Activated T-cell treated with anti-CD3 and anti-CD28 coated beads, Interleukin-2, amount 50 U/mL, for 72 hours (primary cell): Measurements from ENCODE around the gene EPHB2. TPM values are rescaled to one million over a fixed set of nuclear protein-coding genes. Genes with fewer than 3 reads are reported as not detected.
"Not testable (repeated sequence)": the region's sequence is repeated elsewhere in the genome, so short reads cannot be mapped to it uniquely, and the experiment has no call there.

Experiments
- ATAC-seq, 2 donors: fragments of 150-1000 bp; cut with Tn5 transposase; replicated peaks in 1 of 2; 2 replicates each; pipeline ENCODE4 v1.10.0; 2021; ENCODE audit warnings: moderate library complexity in 2 of 2, mild to moderate bottlenecking in 1 of 2
- DNase-seq, 2 donors: peaks; one replicate each; pipeline ENCODE4 v3.0.0; 2021 to 2022; ENCODE audit warnings: mixed read lengths in 1 of 2
- H3K27ac Mint-ChIP-seq: one replicate; pipeline ENCODE4 v1.8.0; 2022; ENCODE audit warnings: mild to moderate bottlenecking, moderate library complexity, mixed read lengths
- H3K27me3 Mint-ChIP-seq: one replicate; pipeline ENCODE4 v1.8.0; 2022; ENCODE audit warnings: low read depth, mixed read lengths
- H3K36me3 Mint-ChIP-seq, 2 donors: one replicate each; pipeline ENCODE4 v1.8.0; 2022; ENCODE audit warnings: mixed read lengths in 2 of 2, mild to moderate bottlenecking in 1 of 2; ENCODE audit not compliant: insufficient read depth in 2 of 2
- H3K4me1 Mint-ChIP-seq: one replicate; pipeline ENCODE4 v1.8.0; 2022; ENCODE audit warnings: low read depth, mixed read lengths
- H3K4me3 Mint-ChIP-seq, 2 donors: one replicate each; pipeline ENCODE4 v1.8.0; 2022; ENCODE audit warnings: mild to moderate bottlenecking in 2 of 2, mixed read lengths in 2 of 2, moderate library complexity in 2 of 2
- H3K9me3 Mint-ChIP-seq, 2 donors: one replicate each; pipeline ENCODE4 v1.8.0; 2022; ENCODE audit warnings: mixed read lengths in 2 of 2
- total RNA-seq, 2 donors: library from RNA; stranded (reverse); gene quantifications; one replicate each; pipeline ENCODE4 v1.2.3, GENCODE V29; 2022

EPHB2 gene
- total RNA-seq, 2 donors from 2014 or later = 0.22 TPM; not detected in 1

GRCh38 chr1:22834420-22834819, 123.8 kb downstream of the EPHB2 start:
- ATAC-seq, H3K27me3 Mint-ChIP-seq, DNase-seq, H3K27ac Mint-ChIP-seq, H3K4me1 Mint-ChIP-seq, H3K4me3 Mint-ChIP-seq, H3K9me3 Mint-ChIP-seq, H3K36me3 Mint-ChIP-seq: not testable (repeated sequence)

DNA sequence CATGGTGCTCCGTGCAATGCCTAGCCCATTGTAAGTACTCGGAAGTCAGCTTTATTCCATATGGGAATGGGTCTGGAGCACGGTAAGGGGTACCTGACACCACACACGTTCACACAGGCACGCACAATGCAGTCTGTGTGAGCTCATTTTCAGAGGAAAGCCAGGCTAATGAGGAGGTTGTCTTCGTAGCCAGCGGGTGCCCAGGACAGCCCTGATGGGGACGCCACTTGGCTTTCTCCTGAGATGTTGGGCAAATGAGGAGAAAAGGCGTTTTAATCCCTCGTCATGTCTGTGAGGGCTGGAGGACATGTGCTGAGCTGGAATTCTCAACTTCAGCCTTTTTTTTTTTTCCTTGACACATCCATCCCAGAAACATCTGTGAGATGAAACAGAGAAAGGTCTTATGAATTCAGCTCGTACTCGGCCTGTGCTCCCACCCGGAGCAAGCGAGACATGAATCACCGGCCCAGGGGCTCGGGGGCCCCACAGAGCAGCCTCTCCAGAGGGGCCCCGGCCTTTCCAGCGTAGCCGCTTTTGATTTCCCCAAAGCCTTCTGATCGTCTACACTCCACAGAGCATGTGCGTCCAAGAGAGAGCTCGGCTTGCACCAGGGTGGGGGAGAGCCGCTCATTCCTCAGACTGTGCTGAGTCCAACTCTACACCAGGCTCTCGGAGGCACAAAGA, 125.1 kb downstream of the EPHB2 start:
- ATAC-seq = no peak
- no peak overlapping the region for H3K4me3 Mint-ChIP-seq
- peaks cover 9% of the 10 kb centered on the region for H3K27me3 Mint-ChIP-seq
- no peak for DNase-seq
- H3K27ac Mint-ChIP-seq = no peak overlapping the region
- no peaks in the 10 kb centered on the region for H3K36me3 Mint-ChIP-seq
- H3K9me3 Mint-ChIP-seq = no peaks in the 10 kb centered on the region
- H3K4me1 Mint-ChIP-seq = no peaks in the 10 kb centered on the region

GRCh38 chr1:22836850-22837249, 126.2 kb downstream of the EPHB2 start:
- ATAC-seq = no peak
- H3K27me3 Mint-ChIP-seq = peaks cover 9% of the 10 kb centered on the region
- H3K9me3 Mint-ChIP-seq = no peaks in the 10 kb centered on the region
- no peaks in the 10 kb centered on the region for H3K4me1 Mint-ChIP-seq
- no peak overlapping the region for H3K4me3 Mint-ChIP-seq
- H3K27ac Mint-ChIP-seq = no peak overlapping the region
- DNase-seq = no peak
- no peaks in the 10 kb centered on the region for H3K36me3 Mint-ChIP-seq

- Mint-ChIP-seq H3K27ac (no peak overlapping the region), H3K9me3 (no peaks in the 10 kb centered on the region), H3K4me1 (no peaks in the 10 kb centered on the region), H3K4me3 (no peak overlapping the region), H3K36me3 (no peaks in the 10 kb centered on the region), H3K27me3 (peaks cover 12% of the 10 kb centered on the region)
- DNase-seq (no peak), ATAC-seq (no peak)
Observed at GRCh38 chr1:22837332-22837731, 126.7 kb downstream of the EPHB2 start.

DNA sequence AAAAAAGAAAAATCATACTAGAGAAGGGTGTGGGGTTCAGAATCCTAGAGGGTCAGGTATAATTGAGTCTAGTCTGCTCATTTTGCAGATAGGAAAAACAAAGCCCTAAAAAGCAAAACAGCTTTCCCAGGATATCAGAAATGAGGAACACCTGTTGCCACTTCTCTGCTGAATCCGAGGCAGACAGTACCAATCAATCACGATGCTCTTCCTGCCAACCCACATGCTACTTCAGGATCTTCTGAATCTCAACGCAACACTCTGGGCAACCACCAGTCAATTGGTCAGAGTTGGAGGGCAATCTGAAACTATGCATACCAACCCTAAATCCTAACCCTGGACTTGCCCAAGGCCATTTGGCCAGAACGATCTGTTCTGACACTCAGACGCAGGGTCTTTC, 128.3 kb downstream of the EPHB2 start:
- DNase-seq = no peak
- Mint-ChIP-seq H3K9me3 (no peaks in the 10 kb centered on the region), H3K36me3 (no peaks in the 10 kb centered on the region), H3K27me3 (peaks cover 17% of the 10 kb centered on the region), H3K4me3 (no peak overlapping the region), H3K4me1 (no peaks in the 10 kb centered on the region), H3K27ac (no peak overlapping the region)
- ATAC-seq = no peak

DNA sequence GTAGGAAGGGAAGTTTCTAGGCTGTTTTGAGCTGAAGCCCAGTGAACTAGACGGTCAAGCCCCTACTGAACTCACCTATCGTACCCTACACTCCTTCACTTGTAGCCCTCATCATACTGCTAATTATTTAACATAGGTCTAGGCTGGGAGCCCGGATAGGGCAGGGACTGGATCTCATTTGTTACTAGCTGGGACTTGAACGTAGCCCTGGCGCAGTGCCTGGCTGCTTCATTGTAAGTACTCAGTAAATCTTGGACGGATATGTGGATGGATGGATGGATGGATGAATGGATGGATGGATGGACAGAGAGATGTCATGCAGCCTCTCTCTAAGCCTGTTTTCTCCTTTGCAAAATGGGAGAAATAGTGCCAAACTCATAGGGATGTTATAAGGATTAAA, 129.2 kb downstream of the EPHB2 start:
- no peak overlapping the region for H3K27ac Mint-ChIP-seq
- DNase-seq = no peak
- ATAC-seq = no peak
- H3K27me3 Mint-ChIP-seq = peaks cover 17% of the 10 kb centered on the region
- no peaks in the 10 kb centered on the region for H3K36me3 Mint-ChIP-seq
- H3K9me3 Mint-ChIP-seq = no peaks in the 10 kb centered on the region
- no peak overlapping the region for H3K4me3 Mint-ChIP-seq
- no peaks in the 10 kb centered on the region for H3K4me1 Mint-ChIP-seq

- DNase-seq (no peak), ATAC-seq (no peak)
- Mint-ChIP-seq H3K36me3 (no peaks in the 10 kb centered on the region), H3K4me3 (no peak overlapping the region), H3K27ac (no peak overlapping the region), H3K4me1 (no peaks in the 10 kb centered on the region), H3K27me3 (peaks cover 17% of the 10 kb centered on the region), H3K9me3 (no peaks in the 10 kb centered on the region)
Observed at GRCh38 chr1:22841142-22841541, 130.5 kb downstream of the EPHB2 start.

GRCh38 chr1:22841860-22842281, 131.2 kb downstream of the EPHB2 start:
- Mint-ChIP-seq H3K4me1 (no peaks in the 10 kb centered on the region), H3K9me3 (no peaks in the 10 kb centered on the region), H3K27me3 (peaks cover 23% of the 10 kb centered on the region), H3K4me3 (no peak overlapping the region), H3K27ac (no peak overlapping the region), H3K36me3 (no peaks in the 10 kb centered on the region)
- DNase-seq = no peak
- ATAC-seq = no peak

GRCh38 chr1:22843441-22844183, 133.0 kb downstream of the EPHB2 start:
- H3K4me3 Mint-ChIP-seq, DNase-seq, H3K9me3 Mint-ChIP-seq, H3K36me3 Mint-ChIP-seq, H3K27ac Mint-ChIP-seq, ATAC-seq, H3K4me1 Mint-ChIP-seq: not testable (repeated sequence)
- H3K27me3 Mint-ChIP-seq = peaks cover 41% of the 10 kb centered on the region

- no peaks in the 10 kb centered on the region for H3K9me3 Mint-ChIP-seq
- H3K27me3 Mint-ChIP-seq = peaks cover 33% of the 10 kb centered on the region
- ATAC-seq = no peak
Observed at GRCh38 chr1:22844621-22845020, 134.0 kb downstream of the EPHB2 start.

GRCh38 chr1:22845398-22845935, 134.8 kb downstream of the EPHB2 start:
- no peak for DNase-seq
- Mint-ChIP-seq H3K27me3 (peaks cover 33% of the 10 kb centered on the region), H3K9me3 (no peaks in the 10 kb centered on the region), H3K27ac (no peak overlapping the region), H3K36me3 (no peaks in the 10 kb centered on the region), H3K4me3 (no peak overlapping the region), H3K4me1 (no peaks in the 10 kb centered on the region)
- no peak for ATAC-seq

More at GRCh38 chr1:22844621-22845020, 134.0 kb downstream of the EPHB2 start:
- Mint-ChIP-seq H3K36me3 (no peaks in the 10 kb centered on the region), H3K27ac (no peak overlapping the region), H3K4me3 (no peak overlapping the region), H3K4me1 (no peaks in the 10 kb centered on the region)
- DNase-seq = no peak

DNA sequence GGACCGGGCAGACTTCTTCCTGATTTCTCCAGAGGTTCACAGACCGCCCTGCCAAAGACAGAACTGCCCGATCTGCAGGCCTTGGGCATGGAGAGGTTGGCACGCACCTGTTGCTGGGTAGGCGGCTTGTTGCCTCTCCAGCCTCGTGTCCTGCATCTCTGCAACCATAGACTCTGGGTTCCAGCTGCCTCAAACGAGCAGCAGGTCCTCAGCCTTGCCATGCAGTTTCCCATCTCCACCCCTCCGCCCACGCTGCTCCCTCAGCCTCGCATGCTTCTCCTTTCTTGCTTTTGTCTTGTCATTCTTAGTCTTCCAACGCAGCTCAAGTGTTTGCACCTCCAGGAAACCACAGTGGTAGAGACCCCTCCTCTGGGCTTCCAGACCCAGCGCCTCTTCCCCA, 135.8 kb downstream of the EPHB2 start:
- no peaks in the 10 kb centered on the region for H3K9me3 Mint-ChIP-seq
- no peak for ATAC-seq
- peaks cover 34% of the 10 kb centered on the region for H3K27me3 Mint-ChIP-seq
- no peak overlapping the region for H3K27ac Mint-ChIP-seq
- no peak overlapping the region for H3K4me3 Mint-ChIP-seq
- DNase-seq = no peak
- H3K4me1 Mint-ChIP-seq = no peaks in the 10 kb centered on the region
- H3K36me3 Mint-ChIP-seq = no peaks in the 10 kb centered on the region

- H3K4me3 Mint-ChIP-seq = no peak overlapping the region
Observed at GRCh38 chr1:22847249-22847648, 136.6 kb downstream of the EPHB2 start.

More at GRCh38 chr1:22847249-22847648, 136.6 kb downstream of the EPHB2 start:
- H3K9me3 Mint-ChIP-seq = no peaks in the 10 kb centered on the region
- H3K27ac Mint-ChIP-seq = no peak overlapping the region
- H3K36me3 Mint-ChIP-seq = no peaks in the 10 kb centered on the region
- DNase-seq = no peak
- peaks cover 36% of the 10 kb centered on the region for H3K27me3 Mint-ChIP-seq
- ATAC-seq = no peak
- H3K4me1 Mint-ChIP-seq = no peaks in the 10 kb centered on the region
